ENCODE results near the gene GJA9. TPM values are rescaled to one million over a fixed set of nuclear protein-coding genes. Genes with fewer than 3 reads are reported as not detected.
A peak's percentile ranks its signal among the peaks of the same experiment; 100 is the strongest.

The GJA9 gene
- polyA plus RNA-seq, 3 donors from 2014 or later = not detected

DNA sequence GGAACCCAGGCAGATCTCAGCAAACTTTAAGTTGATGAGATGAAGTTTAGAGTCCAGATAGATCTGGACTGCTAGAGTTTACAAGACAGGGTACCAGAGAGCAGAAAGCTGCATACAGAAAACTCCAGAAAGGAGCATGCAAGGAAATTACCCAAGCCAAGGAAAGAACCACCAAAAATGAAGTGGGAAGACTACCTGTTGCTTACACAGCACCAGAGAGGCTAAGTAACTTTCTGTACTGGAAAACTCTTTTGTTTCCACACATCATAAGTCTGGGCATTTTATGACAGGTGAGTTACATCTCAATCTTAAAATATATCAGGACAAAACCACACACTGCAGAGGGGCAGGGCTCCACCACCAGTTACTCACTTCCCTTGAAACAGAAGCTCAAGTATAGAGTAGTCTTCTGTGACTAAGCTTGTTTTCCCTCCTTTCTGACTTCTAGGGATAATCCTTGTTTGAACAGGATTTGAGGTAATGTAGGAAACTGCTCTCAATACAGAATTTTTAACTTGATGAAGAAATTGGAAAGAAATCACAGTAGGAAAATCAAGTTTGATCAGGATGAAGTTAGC is 17.4 kb upstream of the GJA9 start:
- Mint-ChIP-seq H3K36me3 (peaks cover 0 to 3% (median 0%) of the 10 kb centered on the region in 3 donors), H3K27ac (peak overlapping the region in 1 of 6 donors; percentile 33), H3K4me1 (no peaks in the 10 kb centered on the region), H3K9me3 (no peaks in the 10 kb centered on the region), H3K27me3 (ENCODE audit: low read depth in 3 of 3) (peaks cover 0 to 2% (median 0%) of the 10 kb centered on the region in 3 donors), H3K4me3 (no peak overlapping the region)
- no peak for DNase-seq

- no peaks in the 10 kb centered on the region for H3K4me1 Mint-ChIP-seq
- H3K27me3 Mint-ChIP-seq (ENCODE audit: low read depth in 3 of 3) = peaks cover 0 to 2% (median 2%) of the 10 kb centered on the region in 3 donors
- no peaks in the 10 kb centered on the region for H3K9me3 Mint-ChIP-seq
- no peak overlapping the region for H3K27ac Mint-ChIP-seq
- H3K36me3 Mint-ChIP-seq = peaks cover 0 to 10% (median 0%) of the 10 kb centered on the region in 3 donors
- no peak for DNase-seq
- no peak overlapping the region for H3K4me3 Mint-ChIP-seq
These were observed 14.8 kb upstream of the GJA9 start for GRCh38 chr1:38896169-38896568.

DNA sequence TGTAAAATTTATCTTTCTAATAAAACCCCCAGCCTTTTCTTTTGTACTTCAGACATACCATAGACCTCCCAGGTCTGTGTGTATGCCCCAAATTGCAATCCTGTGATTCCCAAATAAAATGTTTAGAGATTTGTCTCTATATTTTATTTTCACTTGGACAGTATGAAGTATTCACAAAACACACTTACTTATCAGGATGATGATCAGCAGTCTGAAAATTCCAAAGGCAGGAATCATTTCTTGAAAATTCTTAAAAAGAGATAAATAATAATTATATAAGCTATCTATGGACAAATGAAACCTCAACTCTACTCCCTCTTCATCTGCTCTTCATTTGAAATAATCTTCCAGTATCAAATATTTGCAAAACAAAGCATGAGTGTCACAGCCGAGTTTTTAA is 11.6 kb upstream of the GJA9 start:
- H3K36me3 Mint-ChIP-seq = peaks cover 0 to 10% (median 0%) of the 10 kb centered on the region in 3 donors
- no peaks in the 10 kb centered on the region for H3K9me3 Mint-ChIP-seq
- H3K4me1 Mint-ChIP-seq = no peaks in the 10 kb centered on the region
- DNase-seq = no peak
- H3K27me3 Mint-ChIP-seq (ENCODE audit: low read depth in 3 of 3) = peaks cover 0 to 2% (median 2%) of the 10 kb centered on the region in 3 donors
- no peak overlapping the region for H3K4me3 Mint-ChIP-seq
- H3K27ac Mint-ChIP-seq = no peak overlapping the region

DNA sequence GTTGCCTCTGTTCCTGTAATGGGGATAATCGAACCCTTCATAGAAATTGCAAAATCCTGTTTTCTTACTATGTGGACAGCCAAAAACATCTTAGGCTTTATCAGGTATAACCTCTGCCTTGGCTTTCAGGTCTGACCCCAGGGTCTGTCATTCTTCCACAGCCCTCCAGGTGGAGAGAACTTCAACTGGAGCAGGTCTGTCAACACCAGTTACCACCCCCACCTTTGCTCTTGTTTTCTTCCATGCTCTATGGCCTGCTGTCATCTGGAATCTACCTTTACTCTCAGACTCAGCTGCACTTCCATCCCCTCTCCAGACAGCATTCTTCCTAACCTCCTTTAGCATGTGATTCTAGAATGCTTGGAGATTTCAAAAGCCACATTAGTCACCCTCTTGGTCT is 10.4 kb upstream of the GJA9 start:
- H3K27ac Mint-ChIP-seq = no peak overlapping the region

DNA sequence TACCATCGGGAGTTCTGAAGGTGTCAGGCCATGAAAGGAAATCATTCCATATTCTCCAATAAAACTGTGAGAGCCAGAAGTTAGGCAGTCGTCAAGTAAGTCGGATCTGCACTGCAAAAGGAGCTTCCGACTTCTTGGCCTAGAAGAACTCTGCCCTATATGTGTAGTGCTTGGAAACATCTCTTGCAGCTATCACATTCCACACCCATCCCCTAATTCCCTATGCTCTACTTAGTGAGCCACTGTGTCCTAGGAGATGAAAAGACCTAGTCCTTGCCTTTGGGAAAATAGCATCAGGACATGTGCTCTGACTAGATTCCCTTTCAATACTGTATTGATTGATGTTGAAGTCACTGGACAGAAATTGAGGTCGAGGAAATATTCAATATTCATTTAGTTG is 8.2 kb upstream of the GJA9 start:
- no peak for DNase-seq
- Mint-ChIP-seq H3K27me3 (ENCODE audit: low read depth in 3 of 3) (peaks cover 0 to 2% (median 0%) of the 10 kb centered on the region in 3 donors), H3K4me3 (no peak overlapping the region), H3K4me1 (no peaks in the 10 kb centered on the region), H3K9me3 (no peaks in the 10 kb centered on the region), H3K27ac (no peak overlapping the region), H3K36me3 (peaks cover 0 to 7% (median 0%) of the 10 kb centered on the region in 3 donors)

More for the DNA sequence above, 10.4 kb upstream of the GJA9 start:
- H3K4me3 Mint-ChIP-seq = no peak overlapping the region
- peaks cover 0 to 2% (median 2%) of the 10 kb centered on the region in 3 donors for H3K27me3 Mint-ChIP-seq (ENCODE audit: low read depth in 3 of 3)
- no peak for DNase-seq
- H3K36me3 Mint-ChIP-seq = peaks cover 0 to 8% (median 0%) of the 10 kb centered on the region in 3 donors
- no peaks in the 10 kb centered on the region for H3K4me1 Mint-ChIP-seq
- no peaks in the 10 kb centered on the region for H3K9me3 Mint-ChIP-seq

DNA sequence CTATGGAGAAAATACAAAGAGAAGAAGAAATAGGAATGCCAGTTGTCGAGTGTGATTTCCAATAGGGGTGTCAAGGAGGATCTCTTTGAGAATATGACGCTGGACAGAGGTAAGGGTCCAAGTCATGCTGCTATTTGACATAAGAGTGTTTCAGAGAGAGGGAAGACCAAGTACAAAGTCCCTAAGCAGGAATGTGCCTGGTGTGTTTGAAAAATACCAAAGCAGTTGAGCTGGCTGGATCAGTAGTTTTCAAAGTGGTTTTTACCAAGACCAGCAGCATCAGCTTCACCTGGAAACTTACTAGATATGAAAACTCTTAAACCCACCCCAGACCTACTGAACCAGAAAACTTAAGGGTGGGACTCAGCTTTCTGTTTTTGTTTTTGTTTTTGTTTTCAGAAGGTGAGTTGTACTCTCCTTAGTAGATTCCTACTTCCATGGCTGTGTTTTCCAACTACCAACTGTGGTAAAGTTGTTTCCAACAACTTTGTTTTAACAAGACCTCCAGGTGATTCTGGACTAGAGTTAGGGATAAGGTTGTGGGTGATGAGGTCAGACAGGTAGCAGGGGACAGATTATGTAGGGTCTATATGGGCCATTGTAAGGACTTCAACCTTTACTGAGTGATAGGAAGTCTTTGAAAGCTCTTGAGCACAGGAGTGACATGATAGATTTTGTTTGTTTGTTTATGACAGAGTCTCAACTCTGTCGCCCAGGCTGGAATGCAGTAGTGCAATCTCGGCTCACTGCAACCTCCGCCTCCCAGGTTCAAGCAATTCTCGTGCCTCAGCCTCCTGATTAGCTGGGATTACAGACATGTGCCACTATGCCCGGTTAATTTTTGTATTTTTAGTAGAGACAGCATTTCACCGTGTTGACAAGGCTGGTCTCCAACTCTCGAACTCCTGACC is 7.3 kb upstream of the GJA9 start:
- H3K4me3 Mint-ChIP-seq = no peak overlapping the region
- H3K27ac Mint-ChIP-seq = no peak overlapping the region
- peaks cover 0 to 2% (median 0%) of the 10 kb centered on the region in 3 donors for H3K27me3 Mint-ChIP-seq (ENCODE audit: low read depth in 3 of 3)
- H3K9me3 Mint-ChIP-seq = no peaks in the 10 kb centered on the region
- H3K4me1 Mint-ChIP-seq = no peaks in the 10 kb centered on the region
- peaks cover 0 to 7% (median 0%) of the 10 kb centered on the region in 3 donors for H3K36me3 Mint-ChIP-seq
- no peak for DNase-seq

- DNase-seq = no peak
- H3K4me3 Mint-ChIP-seq = no peak overlapping the region
- no peaks in the 10 kb centered on the region for H3K4me1 Mint-ChIP-seq
- H3K36me3 Mint-ChIP-seq = no peaks in the 10 kb centered on the region
- no peaks in the 10 kb centered on the region for H3K9me3 Mint-ChIP-seq
- H3K27me3 Mint-ChIP-seq (ENCODE audit: low read depth in 3 of 3) = peaks cover 0 to 3% (median 0%) of the 10 kb centered on the region in 3 donors
- H3K27ac Mint-ChIP-seq = no peak overlapping the region
These were observed 3.7 kb upstream of the GJA9 start for GRCh38 chr1:38885092-38885491.

GRCh38 chr1:38875811-38876210 is 5.6 kb downstream of the GJA9 start:
- peaks cover 23 to 31% of the 10 kb centered on the region in 2 donors for H3K4me1 Mint-ChIP-seq
- H3K9me3 Mint-ChIP-seq = no peaks in the 10 kb centered on the region
- no peak for DNase-seq
- H3K27ac Mint-ChIP-seq = peak overlapping the region in 1 of 6 donors; percentile 37
- no peak overlapping the region for H3K4me3 Mint-ChIP-seq
- H3K36me3 Mint-ChIP-seq = no peaks in the 10 kb centered on the region
- H3K27me3 Mint-ChIP-seq (ENCODE audit: low read depth in 3 of 3) = peaks cover 3 to 7% (median 4%) of the 10 kb centered on the region in 3 donors

DNA sequence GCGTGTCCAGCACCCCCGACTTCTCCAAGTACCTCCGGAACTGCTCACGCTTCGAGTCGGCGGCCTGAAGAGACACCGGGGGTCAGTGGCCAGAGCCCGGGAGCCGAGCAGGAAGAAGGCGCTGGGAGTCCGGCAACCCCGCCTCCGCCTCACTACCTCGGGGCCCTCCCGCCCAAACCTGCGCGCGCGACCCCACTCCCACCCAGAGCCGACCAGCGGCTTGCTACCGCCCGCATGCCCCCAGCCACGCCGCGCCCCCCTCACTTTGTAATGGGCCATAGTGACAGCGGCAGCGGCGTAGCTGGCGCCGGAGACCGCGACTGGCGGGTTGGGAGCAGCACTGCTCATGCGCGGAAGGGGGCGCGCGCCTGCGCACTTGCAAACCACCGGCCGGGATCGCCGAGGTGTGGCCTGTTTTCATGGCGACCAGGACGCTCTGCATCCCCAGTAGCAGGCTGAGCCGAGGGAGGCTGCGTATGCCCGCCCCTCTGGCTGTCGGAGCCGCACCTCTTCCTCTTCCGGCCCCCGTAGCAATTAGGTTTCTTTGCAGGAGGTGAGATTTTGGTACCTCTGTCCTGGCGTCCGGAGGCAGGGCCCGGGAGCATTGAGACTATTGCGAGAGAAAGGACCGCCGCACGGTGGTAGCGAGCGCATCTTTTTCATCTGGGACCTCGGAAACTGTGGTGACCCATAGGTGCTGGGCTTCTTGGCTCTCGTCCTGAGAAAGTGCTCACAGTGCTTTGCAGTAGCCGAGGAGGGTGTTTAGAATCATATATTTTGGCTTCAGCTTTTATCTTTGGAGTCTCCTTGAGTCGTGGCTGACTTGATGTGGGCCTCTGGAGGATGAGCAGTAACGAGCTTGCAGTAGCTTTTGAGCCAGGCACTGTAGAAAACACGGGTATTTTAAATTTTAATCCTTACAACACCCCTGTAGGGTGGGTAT is 8.1 kb downstream of the GJA9 start, which contains the start of gene MYCBP:
Gene MYCBP, minus strand, starts transcription at position 322 of the 943 bp plus-strand sequence. Its CDS starts 43 bp downstream, at position 279.
- H3K4me1 Mint-ChIP-seq = peaks cover 25 to 31% of the 10 kb centered on the region in 2 donors
- H3K4me3 Mint-ChIP-seq = peak within 1 kb of the TSS; percentile 87 to 93 (median 90)
- DNase-seq = peak; percentile 98 to 99 (median 99)
- peaks cover 3 to 7% (median 4%) of the 10 kb centered on the region in 3 donors for H3K27me3 Mint-ChIP-seq (ENCODE audit: low read depth in 3 of 3)
- peak within 1 kb of the TSS; percentile 73 to 95 (median 92) for H3K27ac Mint-ChIP-seq
- no peaks in the 10 kb centered on the region for H3K9me3 Mint-ChIP-seq
- H3K36me3 Mint-ChIP-seq = peaks cover 0 to 4% (median 0%) of the 10 kb centered on the region in 3 donors

DNA sequence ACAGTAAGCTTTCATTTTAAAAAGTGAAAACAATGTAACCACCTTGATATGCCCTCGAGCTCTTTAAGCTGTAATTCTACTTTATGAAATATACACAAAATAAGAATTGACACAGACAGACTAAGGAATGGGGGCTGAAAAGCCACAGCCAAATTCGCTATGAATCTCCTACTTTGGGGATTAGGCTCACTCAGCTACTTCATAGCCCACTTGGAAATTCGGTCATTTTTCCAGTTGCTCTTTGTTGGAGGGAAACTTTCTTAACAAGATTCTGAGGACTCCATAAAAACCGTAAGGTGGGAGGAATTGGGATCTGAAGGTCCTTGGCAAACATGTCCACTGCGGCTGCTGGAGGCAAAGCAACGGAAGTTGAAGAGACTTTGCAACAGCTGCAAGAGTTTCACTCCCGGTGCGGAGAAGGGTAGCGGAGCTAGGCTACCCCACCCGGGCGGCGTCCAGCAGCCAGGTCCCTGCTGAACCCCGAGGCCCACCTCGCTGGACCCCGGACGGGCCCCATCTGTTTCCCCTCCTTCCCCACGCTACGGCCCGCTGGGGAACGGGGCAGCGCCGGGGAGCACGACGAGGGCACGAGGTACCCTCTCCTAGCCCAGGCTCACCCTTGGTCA is 8.9 kb downstream of the GJA9 start:
- Mint-ChIP-seq H3K27me3 (ENCODE audit: low read depth in 3 of 3) (peaks cover 3 to 7% (median 4%) of the 10 kb centered on the region in 3 donors), H3K4me1 (peaks cover 29 to 31% of the 10 kb centered on the region in 2 donors), H3K9me3 (no peaks in the 10 kb centered on the region), H3K36me3 (peaks cover 0 to 5% (median 4%) of the 10 kb centered on the region in 3 donors), H3K4me3 (peak overlapping the region; percentile 87 to 93 (median 90)), H3K27ac (peak overlapping the region; percentile 73 to 95 (median 83))
- DNase-seq = peak in 2 of 3 donors; percentile 25 to 27

- peak overlapping the region in 2 of 6 donors; percentile 71 to 91 for H3K27ac Mint-ChIP-seq
- peaks cover 29 to 31% of the 10 kb centered on the region in 2 donors for H3K4me1 Mint-ChIP-seq
- H3K36me3 Mint-ChIP-seq = peaks cover 0 to 8% (median 8%) of the 10 kb centered on the region in 3 donors
- peaks cover 3 to 7% (median 4%) of the 10 kb centered on the region in 3 donors for H3K27me3 Mint-ChIP-seq (ENCODE audit: low read depth in 3 of 3)
- no peak overlapping the region for H3K4me3 Mint-ChIP-seq
- H3K9me3 Mint-ChIP-seq = no peaks in the 10 kb centered on the region
- DNase-seq = no peak
These were observed 10.4 kb downstream of the GJA9 start for GRCh38 chr1:38870996-38871395.

- peaks cover 16 to 19% of the 10 kb centered on the region in 2 donors for H3K4me1 Mint-ChIP-seq
- H3K9me3 Mint-ChIP-seq = no peaks in the 10 kb centered on the region
- no peaks in the 10 kb centered on the region for H3K27me3 Mint-ChIP-seq (ENCODE audit: low read depth in 3 of 3)
- peaks cover 0 to 12% (median 8%) of the 10 kb centered on the region in 3 donors for H3K36me3 Mint-ChIP-seq
- no peak for DNase-seq
- no peak overlapping the region for H3K27ac Mint-ChIP-seq
- no peak overlapping the region for H3K4me3 Mint-ChIP-seq
These were observed 14.2 kb downstream of the GJA9 start for GRCh38 chr1:38867208-38867607.

Measured in immature natural killer cell (primary cell).